SK-N-MC (cell line): ENCODE results near the gene ZP3.
"Not testable (repeated sequence)": the region's sequence is repeated elsewhere in the genome, so short reads cannot be mapped to it uniquely, and the experiment has no call there.

Experiments used
- EZH2 ChIP-seq: fragments of 200-600 bp; sonication (generic); IDR thresholded peaks from one replicate; pipeline ENCODE4 v1.6.1; 2017; ENCODE audit warnings: antibody characterized with exemption
- FOXP2 ChIP-seq: optimal IDR thresholded peaks from 2 replicates; pipeline ENCODE3; 2011; ENCODE audit warnings: mild to moderate bottlenecking, moderate library complexity; ENCODE audit not compliant: insufficient read depth; ENCODE audit errors: extremely low read length, control extremely low read depth
- POLR2AphosphoS5 ChIP-seq: IDR thresholded peaks from 2 replicates; pipeline ENCODE4 v1.6.1; 2012; ENCODE audit warnings: mild to moderate bottlenecking, low read depth, low read length, borderline replicate concordance

DNA sequence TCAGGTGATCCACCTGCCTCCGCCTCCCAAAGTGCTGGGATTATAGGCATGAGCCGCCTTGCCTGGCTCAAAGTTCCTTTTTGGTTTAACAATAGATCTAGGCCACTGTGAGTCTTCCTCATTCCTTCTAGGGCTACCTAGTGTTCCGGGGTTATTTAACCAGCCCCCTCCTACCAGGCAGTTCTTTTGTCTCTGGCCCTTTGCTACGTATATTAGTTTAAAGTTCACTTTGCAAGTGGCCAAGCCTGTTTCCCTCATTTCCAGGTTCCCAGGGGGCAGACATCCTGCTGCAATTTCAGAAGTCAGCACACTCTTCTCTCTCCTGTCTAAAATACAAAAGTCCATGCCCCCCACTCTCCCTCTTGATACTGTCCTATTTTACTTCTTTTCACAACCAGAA lies 33.8 kb downstream of the ZP3 start:
- not testable (repeated sequence) for TF ChIP-seq EZH2, POLR2AphosphoS5, FOXP2
